Suprapubic skin (tissue), 3 donors: ENCODE measurements around the gene MPDU1.

Experiments used
- CTCF ChIP-seq, 2 donors: fragments of 200-600 bp in 1 of 2; fragments of 450-650 bp in 1 of 2; sonication (generic) in 1 of 2; IDR thresholded peaks; one replicate each; pipeline ENCODE4 v1.5.1; 2016 to 2019; ENCODE audit warnings: antibody characterized with exemption in 2 of 2, mild to moderate bottlenecking in 1 of 2, moderate library complexity in 1 of 2
- POLR2A ChIP-seq, 2 donors: fragments of 450-650 bp; IDR thresholded peaks; one replicate each; pipeline ENCODE4 v1.6.1; 2017; ENCODE audit warnings: antibody characterized with exemption in 2 of 2, mild to moderate bottlenecking in 2 of 2, moderate library complexity in 2 of 2

- TF ChIP-seq POLR2A (IDR thresholded peaks at IDR 0.05) (no peak), CTCF (IDR thresholded peaks at IDR 0.05) (no peak)
Observed at GRCh38 chr17:7556627-7557026, 27.0 kb upstream of the MPDU1 start.
